ENCODE measurements around the gene IL2RA. TPM values are rescaled to one million over a fixed set of nuclear protein-coding genes. Genes with fewer than 3 reads are reported as not detected.

IL2RA gene
- total and polyA plus RNA-seq, 9 of the 15 experiments (the other 6 are each of a cell fraction or from before 2014, with no cell fraction given): 0.95 TPM; not detected in 8

GRCh38 chr10:5977471-5978229 is 84.5 kb downstream of the IL2RA start, which contains the start of gene IL15RA (continued):
- TF ChIP-seq RREB1 (CRISPR knock-in tag; IDR thresholded peaks at IDR 0.05): no peak
- no peak for TF ChIP-seq ZNF696 (CRISPR knock-in tag; conservative IDR thresholded peaks at IDR 0.05)
- no peak for TF ChIP-seq SRSF1 (IDR thresholded peaks at IDR 0.05; ENCODE audit: low read depth, low read length)
- TF ChIP-seq ZNF253 (CRISPR knock-in tag; conservative IDR thresholded peaks at IDR 0.05): no peak
- TF ChIP-seq, protein P1, sequence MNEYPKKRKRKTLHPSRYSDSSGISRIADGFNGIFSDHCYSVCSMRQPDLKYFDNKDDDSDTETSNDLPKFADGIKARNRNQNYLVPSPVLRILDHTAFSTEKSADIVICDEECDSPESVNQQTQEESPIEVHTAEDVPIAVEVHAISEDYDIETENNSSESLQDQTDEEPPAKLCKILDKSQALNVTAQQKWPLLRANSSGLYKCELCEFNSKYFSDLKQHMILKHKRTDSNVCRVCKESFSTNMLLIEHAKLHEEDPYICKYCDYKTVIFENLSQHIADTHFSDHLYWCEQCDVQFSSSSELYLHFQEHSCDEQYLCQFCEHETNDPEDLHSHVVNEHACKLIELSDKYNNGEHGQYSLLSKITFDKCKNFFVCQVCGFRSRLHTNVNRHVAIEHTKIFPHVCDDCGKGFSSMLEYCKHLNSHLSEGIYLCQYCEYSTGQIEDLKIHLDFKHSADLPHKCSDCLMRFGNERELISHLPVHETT (CRISPR knock-in tag; conservative IDR thresholded peaks at IDR 0.05 in 1 of 2, IDR thresholded peaks at IDR 0.05 in 1 of 2): peak in 1 of 2 experiments; percentile 71; a peak in 2 of 4 replicates
- TF ChIP-seq FOXA3 (CRISPR knock-in tag; conservative IDR thresholded peaks at IDR 0.05 in 1 of 2, IDR thresholded peaks at IDR 0.05 in 1 of 2): no peak
- TF ChIP-seq C11orf30 (IDR thresholded peaks at IDR 0.05; ENCODE audit: low read depth): peak; percentile 86
- TF ChIP-seq NFIX (CRISPR knock-in tag; IDR thresholded peaks at IDR 0.05; ENCODE audit: low read depth): no peak
- no peak for TF ChIP-seq DACH1 (IDR thresholded peaks at IDR 0.05; ENCODE audit: partially characterized antibody)
- peak; percentile 87 for TF ChIP-seq JUND (IDR thresholded peaks at IDR 0.05; ENCODE audit: borderline replicate concordance, low read depth, low read length)
- peak; percentile 87; the same call in 2 of the 3 replicates for TF ChIP-seq JUND (tag; IDR thresholded peaks at IDR 0.05; ENCODE audit: borderline replicate concordance, low read depth, low read length)
- no peak for TF ChIP-seq CHAMP1 (IDR thresholded peaks at IDR 0.05)
- TF ChIP-seq, protein P2, sequence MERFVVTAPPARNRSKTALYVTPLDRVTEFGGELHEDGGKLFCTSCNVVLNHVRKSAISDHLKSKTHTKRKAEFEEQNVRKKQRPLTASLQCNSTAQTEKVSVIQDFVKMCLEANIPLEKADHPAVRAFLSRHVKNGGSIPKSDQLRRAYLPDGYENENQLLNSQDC (CRISPR knock-in tag; IDR thresholded peaks at IDR 0.05): no peak
- no peak for TF ChIP-seq PTTG1 (tag; IDR thresholded peaks at IDR 0.05; ENCODE audit: low read depth)
- TF ChIP-seq, protein P3, sequence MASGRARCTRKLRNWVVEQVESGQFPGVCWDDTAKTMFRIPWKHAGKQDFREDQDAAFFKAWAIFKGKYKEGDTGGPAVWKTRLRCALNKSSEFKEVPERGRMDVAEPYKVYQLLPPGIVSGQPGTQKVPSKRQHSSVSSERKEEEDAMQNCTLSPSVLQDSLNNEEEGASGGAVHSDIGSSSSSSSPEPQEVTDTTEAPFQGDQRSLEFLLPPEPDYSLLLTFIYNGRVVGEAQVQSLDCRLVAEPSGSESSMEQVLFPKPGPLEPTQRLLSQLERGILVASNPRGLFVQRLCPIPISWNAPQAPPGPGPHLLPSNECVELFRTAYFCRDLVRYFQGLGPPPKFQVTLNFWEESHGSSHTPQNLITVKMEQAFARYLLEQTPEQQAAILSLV (tag; IDR thresholded peaks at IDR 0.05): no peak
- TF ChIP-seq CTBP1 (IDR thresholded peaks at IDR 0.05; ENCODE audit: borderline replicate concordance): peak; percentile 76
